NCI-H2107 treated with DMSO at 0.1 percent for 48 hours (cell line): ENCODE results near the gene HK3.
"Not testable (repeated sequence)": the region's sequence is repeated elsewhere in the genome, so short reads cannot be mapped to it uniquely, and the experiment has no call there.

ENCODE experiments used
- DNase-seq: peaks from one replicate; lab custom pipeline; 2025; ENCODE audit not compliant: unreplicated experiment; lab: John Stamatoyannopoulos, UW

HK3 gene

GRCh38 chr5:176884571-176884890 is 14.6 kb downstream of the HK3 start:
- no peak for DNase-seq

GRCh38 chr5:176883700-176884570 is 15.2 kb downstream of the HK3 start:
- DNase-seq, result no peak

GRCh38 chr5:176882567-176882903 is 16.6 kb downstream of the HK3 start:
- DNase-seq, result no peak

GRCh38 chr5:176881816-176882566 is 17.2 kb downstream of the HK3 start:
- DNase-seq, result no peak

DNA sequence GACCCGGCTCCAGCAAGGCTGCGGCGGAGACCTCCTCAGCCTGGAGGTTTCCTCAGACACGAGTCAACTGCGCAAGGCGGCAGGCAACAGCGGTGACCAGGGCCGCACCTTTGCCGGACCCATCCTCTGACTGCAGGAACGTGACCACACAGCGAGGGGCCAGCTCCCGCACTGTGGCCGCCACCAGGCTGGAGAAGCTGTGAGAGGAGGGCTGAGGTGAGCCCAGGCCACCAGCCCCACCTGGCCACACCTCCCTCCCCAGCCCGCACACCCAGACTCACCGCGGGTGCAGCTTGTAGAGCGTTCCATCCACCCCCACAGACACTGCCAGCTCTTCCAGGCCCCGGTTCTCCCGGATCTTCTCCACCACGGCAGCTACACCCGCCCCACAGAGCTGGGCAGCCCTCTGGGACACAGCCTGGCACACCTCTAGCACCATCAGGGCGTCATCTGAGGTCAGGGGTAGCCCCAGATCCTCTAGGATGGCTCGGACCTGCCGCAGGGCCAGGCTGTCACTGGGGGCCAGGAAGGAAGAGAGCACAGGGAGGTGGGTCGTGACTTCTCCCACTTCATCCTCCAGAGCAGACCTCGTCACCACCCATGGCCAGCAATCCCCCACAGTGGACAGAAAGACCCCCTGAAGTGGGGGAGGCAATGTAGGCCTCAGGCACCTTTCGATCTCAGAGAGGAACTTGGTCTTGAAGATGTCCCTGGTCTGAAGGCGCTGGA is 18.0 kb downstream of the HK3 start:
- no peak for DNase-seq

DNA sequence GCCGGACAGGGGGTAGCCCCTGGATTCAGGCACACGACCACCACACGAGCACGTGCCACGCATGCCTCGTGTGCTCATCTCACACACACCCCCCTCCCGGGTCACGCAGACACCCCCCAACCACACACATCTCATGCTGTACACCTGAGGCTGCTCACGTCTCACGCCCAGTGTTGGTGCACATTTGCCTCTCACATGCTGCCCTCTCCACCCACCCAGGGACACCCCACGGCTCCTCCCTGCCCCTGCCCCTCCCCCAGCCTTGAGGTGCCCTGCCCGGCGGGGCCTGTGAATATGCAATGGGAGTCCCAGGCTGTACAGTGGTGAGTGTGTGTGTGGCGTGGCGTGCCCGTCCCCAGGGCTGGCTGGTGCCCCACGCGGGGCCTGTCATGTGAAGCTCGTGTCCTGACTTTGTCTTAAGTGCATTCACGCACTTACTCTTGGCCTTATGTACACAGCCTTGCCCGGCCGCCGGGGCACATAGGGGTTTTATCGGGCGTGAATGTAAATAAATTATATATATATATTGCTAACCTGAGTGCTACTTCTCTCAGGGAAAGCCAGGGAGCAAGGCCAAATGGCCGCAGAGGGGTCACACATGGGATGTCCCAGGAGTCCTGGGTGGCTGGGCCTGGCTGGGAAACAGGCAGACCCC is 18.7 kb downstream of the HK3 start:
- no peak for DNase-seq

DNA sequence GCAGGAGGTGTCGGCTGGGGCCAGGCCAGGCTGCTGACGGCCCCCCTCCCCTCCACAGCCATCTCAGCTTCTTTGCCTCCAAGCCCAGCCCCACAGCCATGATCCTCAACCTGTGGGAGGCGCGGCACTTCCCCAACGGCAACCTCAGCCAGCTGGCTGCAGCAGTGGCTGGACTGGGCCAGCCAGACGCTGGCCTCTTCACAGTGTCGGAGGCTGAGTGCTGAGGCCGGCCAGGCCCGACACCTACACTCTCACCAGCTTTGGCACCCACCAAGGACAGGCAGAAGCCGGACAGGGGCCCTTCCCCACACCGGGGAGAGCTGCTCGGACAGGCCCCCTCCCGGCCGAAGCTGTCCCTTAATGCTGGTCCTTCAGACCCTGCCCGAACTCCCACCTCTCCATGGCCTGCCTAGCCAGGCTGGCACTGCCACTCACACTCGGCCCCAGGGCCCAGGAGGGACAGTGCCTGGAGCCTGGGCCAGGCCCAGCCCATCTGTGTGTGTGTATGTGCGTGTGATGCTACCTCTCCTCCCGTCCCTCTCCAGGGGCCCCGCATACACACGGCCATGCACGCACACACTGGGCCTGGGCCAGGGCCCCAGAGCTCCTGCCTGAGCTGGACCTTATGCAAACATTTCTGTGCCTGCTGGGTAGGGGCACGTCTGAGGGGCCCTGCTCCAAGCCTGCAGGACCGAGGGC is 19.3 kb downstream of the HK3 start:
- no peak for DNase-seq

DNA sequence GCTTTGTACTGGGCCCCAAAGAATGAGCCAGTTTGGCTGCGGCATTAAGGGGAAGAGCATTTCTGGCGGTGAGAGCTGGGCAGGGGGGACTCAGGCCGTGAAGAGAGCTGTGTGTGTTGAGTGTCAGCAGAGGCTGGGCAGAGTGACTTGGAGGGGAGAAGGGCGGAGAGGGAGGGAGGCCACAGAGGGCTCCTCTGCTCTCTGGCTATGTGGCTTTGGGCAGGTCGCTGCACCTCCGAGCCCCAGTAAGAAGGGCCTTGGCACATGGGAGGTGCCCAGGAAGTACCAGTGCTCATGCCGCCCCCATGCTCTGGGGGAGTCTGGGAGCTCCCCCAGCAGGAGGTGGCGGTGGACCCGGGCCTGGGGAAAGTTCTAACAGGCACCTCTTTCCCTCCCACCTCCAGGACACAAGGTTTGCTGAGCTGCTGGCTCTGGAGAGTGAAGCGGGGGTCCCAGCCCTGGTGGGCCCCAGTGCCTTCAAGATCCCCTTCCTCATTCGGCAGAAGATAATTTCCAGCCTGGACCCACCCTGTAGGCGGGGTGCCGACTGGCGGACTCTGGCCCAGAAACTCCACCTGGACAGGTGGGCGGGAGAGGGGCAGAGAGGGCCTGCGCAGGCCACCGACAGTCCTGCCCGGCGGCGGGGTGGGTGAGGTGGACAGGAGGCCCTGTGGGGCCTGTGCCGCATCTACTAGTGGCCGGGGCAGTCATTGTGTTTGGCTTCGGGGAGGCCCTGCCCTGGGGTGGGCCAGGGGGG is 20.1 kb downstream of the HK3 start:
- no peak for DNase-seq

GRCh38 chr5:176878463-176878862 is 20.7 kb downstream of the HK3 start:
- DNase-seq, result no peak

DNA sequence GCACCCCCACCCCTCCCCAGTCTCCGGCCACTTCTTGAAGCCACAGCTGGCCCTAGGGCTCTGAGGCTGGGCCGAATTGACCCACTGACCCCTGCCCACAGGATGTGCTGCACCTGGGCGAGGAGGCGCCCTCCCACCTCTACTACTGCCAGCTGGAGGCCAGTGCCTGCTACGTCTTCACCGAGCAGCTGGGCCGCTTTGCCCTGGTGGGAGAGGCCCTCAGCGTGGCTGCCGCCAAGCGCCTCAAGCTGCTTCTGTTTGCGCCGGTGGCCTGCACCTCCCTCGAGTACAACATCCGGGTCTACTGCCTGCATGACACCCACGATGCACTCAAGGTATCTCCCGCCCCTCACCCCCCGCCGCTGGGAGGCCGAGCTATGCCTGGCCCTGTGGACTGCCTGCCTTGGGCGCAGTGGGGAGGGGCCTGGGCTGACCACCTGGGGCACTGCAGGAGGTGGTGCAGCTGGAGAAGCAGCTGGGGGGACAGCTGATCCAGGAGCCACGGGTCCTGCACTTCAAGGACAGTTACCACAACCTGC is 21.3 kb downstream of the HK3 start:
- no peak for DNase-seq

DNA sequence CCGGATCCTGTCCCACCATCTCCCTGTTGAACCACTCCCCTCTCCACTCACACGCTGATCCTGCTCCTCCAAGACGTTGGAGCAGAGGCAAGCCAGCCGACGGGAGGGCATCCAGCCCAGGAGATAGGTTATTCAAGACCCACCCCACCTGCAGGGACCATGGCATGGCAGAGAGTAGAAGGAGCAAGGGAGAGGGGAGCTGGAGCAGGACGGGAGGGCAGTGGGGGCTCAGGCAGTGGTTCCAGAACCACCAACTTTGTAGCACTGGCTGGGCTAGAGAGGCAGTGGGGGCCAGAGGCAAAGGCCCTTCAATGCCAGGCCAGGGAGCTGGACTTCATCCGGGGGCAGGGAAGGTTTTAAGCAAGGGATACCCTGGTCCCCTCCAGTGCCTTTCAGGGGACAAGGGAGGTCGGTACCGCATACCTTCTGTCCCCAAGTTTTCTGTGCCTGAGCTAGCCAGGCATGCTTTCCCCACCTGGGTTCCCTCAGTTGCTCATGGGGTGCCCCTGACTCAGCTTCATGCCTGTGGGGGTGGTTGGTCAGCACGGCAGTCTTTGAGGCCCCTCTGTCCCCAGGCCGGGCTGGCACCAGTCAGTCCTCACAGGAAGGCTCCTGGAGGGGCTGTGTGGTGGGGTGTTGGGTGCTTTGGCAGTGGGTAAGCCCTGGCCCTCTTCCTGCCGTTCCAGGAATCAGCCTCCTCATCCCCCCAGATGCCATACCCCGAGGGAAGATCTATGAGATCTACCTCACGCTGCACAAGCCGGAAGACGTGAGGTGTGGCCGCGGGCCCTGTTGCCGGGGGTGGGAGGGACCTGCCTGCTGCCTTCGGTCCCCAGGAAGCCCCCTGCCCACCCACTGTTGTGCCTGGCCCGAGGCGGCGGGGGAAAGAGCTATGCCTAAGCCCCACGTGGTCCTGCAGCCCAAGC is 22.4 kb downstream of the HK3 start:
- no peak for DNase-seq

DNA sequence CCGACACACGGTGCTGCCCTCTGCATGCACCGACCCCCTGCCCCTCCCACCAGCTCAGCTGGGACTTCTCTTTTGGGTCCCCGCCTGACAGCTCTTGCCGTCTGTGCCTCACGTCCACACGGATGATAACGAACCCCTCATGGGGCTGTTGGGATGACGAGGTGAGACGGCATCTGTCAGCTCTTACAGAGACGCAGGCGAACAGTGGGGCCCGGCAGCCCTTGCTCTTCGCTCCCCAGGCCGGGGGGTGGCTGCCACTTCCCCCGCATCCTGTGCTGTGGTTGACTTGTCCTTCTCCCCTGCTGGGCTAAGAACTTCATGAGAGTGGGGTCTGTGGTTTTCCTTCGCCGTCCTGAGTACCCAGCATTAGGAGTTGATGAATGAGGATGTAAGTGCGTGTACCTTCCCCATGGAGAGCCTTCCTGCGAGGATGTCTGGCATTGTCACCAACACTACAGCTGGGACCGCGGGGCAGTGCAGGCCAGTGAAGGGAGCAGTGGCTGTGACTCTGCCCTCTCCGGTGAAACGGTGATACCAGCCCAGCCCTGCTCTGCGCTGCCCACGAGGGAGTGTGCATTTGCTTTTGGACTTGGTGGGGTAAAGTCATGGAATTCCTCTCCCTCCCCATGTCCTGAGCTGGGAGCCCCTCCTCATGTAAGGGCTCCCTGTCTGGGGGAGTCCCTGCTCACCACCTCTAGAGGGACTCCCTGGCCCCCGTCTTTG is 23.2 kb downstream of the HK3 start:
- no peak for DNase-seq

DNA sequence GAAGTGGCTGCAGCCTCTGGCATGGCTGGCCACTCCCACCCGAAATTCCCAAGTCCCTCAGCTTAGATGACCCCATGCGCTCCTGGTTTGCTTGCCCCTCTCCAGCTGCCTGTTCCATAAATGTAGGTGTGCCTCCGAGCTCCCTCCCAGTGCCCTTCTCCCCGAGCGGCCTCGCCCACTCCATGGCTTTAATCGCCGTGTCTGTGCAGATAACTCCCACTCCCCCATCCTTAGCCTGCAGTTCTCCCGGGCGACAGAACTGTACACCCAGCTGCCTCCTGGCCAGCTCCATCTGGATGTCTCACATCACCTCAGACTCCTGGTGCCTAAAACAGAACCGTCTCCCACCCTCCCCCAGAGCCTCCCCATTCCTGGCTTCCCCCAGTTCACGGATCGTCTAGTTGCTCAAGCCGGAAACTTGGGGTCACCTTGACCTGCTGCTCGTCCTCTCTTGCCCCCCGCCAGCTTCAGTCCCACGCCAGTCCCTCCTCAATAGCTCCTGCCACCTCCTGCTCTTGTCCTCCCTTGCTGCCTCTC is 24.1 kb downstream of the HK3 start:
- DNase-seq, result no peak

- no peak for DNase-seq
These were observed 24.9 kb downstream of the HK3 start for GRCh38 chr5:176874198-176874780.

DNA sequence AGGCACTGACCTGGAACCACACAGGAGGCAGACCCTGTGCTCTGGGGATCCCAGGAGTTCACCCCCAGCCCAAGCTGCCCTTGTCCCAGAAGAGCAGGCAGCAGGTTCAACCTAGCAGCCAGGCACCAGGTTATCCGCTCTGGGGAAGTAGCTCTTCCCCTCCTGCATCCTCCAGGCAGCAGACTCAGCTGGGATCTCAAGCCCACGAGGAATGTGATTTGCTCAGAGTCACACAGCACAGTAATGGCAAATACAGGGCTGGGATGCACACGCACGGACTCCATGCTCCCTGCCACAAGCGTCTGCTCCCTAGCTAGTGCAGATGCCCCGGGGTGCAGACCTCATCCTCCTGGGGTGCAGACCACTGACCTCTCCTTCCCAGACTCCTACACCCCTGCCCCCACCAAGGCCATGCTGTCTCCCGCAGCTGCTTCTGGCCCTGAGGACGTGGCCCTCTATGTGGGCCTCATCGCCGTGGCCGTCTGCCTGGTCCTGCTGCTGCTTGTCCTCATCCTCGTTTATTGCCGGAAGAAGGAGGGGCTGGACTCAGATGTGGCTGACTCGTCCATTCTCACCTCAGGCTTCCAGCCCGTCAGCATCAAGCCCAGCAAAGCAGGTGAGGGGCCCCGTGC is 25.5 kb downstream of the HK3 start:
- no peak for DNase-seq

GRCh38 chr5:176873011-176873410 is 26.1 kb downstream of the HK3 start:
- not testable (repeated sequence) for DNase-seq

- DNase-seq, result not testable (repeated sequence)
These were observed 26.6 kb downstream of the HK3 start for GRCh38 chr5:176872586-176872985.
